Psoas muscle (tissue), 8 donors: Measurements from ENCODE around the gene CFAP97D2. TPM values are rescaled to one million over a fixed set of nuclear protein-coding genes. Genes with fewer than 3 reads are reported as not detected.

Source experiments
- ATAC-seq, 4 donors: fragments of 200-7000 bp; cut with Tn5 transposase; one replicate each; pipeline ENCODE4 v1.9.1; 2020; ENCODE audit warnings: moderate library complexity in 3 of 4, mild to moderate bottlenecking in 2 of 4
- DNase-seq, 2 donors: peaks; one replicate each; pipeline ENCODE4 v3.0.0-alpha.2; 2020
- H3K27ac ChIP-seq: fragments of 200-600 bp; one replicate; pipeline ENCODE4 v1.8.0; 2022
- H3K27me3 ChIP-seq, 3 donors: fragments of 200-600 bp in 1 of 3; one replicate each; pipeline versions ENCODE4 v1.6.1 to v1.8.0; 2013 to 2022; ENCODE audit warnings: low read length in 2 of 3, mild to moderate bottlenecking in 2 of 3, moderate library complexity in 1 of 3; ENCODE audit not compliant: insufficient read depth in 3 of 3
- H3K36me3 ChIP-seq, 2 donors: fragments of 200-600 bp in 1 of 2; one replicate each; pipeline versions ENCODE4 v1.6.1 to v1.8.0; 2013 to 2022; ENCODE audit warnings: low read depth in 1 of 2, mild to moderate bottlenecking in 1 of 2, moderate library complexity in 1 of 2; ENCODE audit not compliant: insufficient read depth in 1 of 2
- H3K4me1 ChIP-seq: fragments of 200-600 bp; one replicate; pipeline ENCODE4 v1.8.0; 2022
- H3K4me3 ChIP-seq: fragments of 200-600 bp; one replicate; pipeline ENCODE4 v1.8.0; 2022; ENCODE audit warnings: mild to moderate bottlenecking
- H3K9me3 ChIP-seq: fragments of 200-600 bp; one replicate; pipeline ENCODE4 v1.8.0; 2022
- WGBS, 3 donors: extraction: QIAGEN DNeasy Blood & Tissue Kit; methylation state at CpG; one replicate each; pipeline versions ENCODE4 v1.1.6 to v1.1.7; 2013; 5-methylcytosine and 5-hydroxymethylcytosine counted together
- intact Hi-C, 2 donors: fragments of 100-400 bp; cut with DNase I; formaldehyde crosslinking; loops; one replicate each; pipeline versions ENCODE4 v1.11.0 to v1.14.2; 2022
- polyA plus RNA-seq, 3 donors: library from polyadenylated mRNA; stranded (reverse); fragments of 200-250 nt; gene quantifications; one replicate each; pipeline ENCODE4 v1.2.3, GENCODE V29; 2013
- total RNA-seq, 4 donors: library from RNA; stranded (reverse); fragmentation: NEBNext Ultra II Directional in 2 of 4; extraction: Animal tissue kit (Norgen Biotek cat#: 25700) in 2 of 4; gene quantifications; one replicate each; pipeline versions ENCODE4 v1.2.1 to v1.2.4, GENCODE V29; 2021 to 2023
- TF ChIP-seq, protein P1 (sequence below): fragments of 200-600 bp; IDR thresholded peaks from one replicate; pipeline ENCODE4 v1.8.0; 2022; ENCODE audit warnings: antibody characterized with exemption
- donor health status: healthy with polysubstance abuse.
- donor health status: DM: no; HTN: no; CAD: no; lungs with moderate emphysema.
- donor health status: Bipolar disorder and iron deficiency.
- donor health status: healthy.
- donor health status: DM: yes; HTN: yes; CAD: no.
- donor health status: DM: no; HTN: no; CAD: no.
- donor health status: DM: no; HTN: no; CAD: no.
- donor health status: DM: yes; HTN: yes; CAD: no.

The CFAP97D2 gene
- total and polyA plus RNA-seq, 7 donors = 0.09 TPM; not detected in 6

DNA sequence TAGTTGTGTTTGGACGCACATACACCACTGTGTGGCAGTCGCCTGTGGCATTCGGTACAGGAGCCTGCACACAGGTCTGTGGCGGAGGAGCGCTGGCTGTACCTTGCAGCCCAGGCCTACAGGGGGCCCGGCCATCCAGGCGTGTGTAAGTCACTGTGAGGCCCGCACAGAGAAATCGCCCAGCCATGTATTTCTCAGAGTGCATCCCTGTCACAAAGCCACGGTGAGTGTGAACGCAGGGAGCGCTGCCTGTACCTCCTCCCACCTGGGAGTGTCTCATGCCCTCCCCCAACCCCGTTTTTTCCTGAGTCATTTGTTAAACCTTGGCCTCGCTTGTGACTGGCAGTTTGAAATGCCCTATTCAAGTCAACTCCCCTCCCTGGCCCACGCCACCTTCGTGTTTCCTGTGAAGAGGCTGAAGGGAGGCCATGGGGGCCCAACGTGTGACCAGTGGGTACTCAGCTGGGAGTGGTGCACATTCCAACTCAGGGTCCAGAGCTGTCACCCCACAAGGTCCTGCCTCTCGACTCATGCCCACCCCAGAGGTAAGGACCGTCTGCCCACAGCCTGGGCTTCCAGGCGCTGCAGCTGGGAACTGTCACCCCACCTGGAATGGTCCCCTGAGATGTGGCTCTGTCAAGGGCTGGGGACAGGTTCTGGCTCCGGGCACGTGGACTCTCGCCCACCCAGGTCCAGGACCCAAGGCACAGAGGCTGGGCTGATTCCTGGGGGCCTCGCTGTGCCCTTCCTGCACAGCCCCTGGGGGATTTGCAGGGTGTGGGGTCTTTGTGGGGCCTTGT is 35.1 kb upstream of the CFAP97D2 start:
- intact Hi-C loops = no loop called here
- no peak overlapping the region for H3K27ac ChIP-seq
- no peaks in the 10 kb centered on the region for H3K27me3 ChIP-seq
- no peaks in the 10 kb centered on the region for H3K36me3 ChIP-seq
- no peak overlapping the region for H3K4me3 ChIP-seq
- ATAC-seq = peak in 3 of 4 donors; percentile 28 to 34 (median 32)
- H3K4me1 ChIP-seq = peaks cover 9% of the 10 kb centered on the region
- DNase-seq = peak in 1 of 2 donors; percentile 40
- 82 to 86% (median 85%) methylated on average over 24 of the region's 24 CpGs for WGBS, 3 donors
- TF ChIP-seq, protein P1, sequence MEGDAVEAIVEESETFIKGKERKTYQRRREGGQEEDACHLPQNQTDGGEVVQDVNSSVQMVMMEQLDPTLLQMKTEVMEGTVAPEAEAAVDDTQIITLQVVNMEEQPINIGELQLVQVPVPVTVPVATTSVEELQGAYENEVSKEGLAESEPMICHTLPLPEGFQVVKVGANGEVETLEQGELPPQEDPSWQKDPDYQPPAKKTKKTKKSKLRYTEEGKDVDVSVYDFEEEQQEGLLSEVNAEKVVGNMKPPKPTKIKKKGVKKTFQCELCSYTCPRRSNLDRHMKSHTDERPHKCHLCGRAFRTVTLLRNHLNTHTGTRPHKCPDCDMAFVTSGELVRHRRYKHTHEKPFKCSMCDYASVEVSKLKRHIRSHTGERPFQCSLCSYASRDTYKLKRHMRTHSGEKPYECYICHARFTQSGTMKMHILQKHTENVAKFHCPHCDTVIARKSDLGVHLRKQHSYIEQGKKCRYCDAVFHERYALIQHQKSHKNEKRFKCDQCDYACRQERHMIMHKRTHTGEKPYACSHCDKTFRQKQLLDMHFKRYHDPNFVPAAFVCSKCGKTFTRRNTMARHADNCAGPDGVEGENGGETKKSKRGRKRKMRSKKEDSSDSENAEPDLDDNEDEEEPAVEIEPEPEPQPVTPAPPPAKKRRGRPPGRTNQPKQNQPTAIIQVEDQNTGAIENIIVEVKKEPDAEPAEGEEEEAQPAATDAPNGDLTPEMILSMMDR = no peak
- H3K9me3 ChIP-seq = no peaks in the 10 kb centered on the region

DNA sequence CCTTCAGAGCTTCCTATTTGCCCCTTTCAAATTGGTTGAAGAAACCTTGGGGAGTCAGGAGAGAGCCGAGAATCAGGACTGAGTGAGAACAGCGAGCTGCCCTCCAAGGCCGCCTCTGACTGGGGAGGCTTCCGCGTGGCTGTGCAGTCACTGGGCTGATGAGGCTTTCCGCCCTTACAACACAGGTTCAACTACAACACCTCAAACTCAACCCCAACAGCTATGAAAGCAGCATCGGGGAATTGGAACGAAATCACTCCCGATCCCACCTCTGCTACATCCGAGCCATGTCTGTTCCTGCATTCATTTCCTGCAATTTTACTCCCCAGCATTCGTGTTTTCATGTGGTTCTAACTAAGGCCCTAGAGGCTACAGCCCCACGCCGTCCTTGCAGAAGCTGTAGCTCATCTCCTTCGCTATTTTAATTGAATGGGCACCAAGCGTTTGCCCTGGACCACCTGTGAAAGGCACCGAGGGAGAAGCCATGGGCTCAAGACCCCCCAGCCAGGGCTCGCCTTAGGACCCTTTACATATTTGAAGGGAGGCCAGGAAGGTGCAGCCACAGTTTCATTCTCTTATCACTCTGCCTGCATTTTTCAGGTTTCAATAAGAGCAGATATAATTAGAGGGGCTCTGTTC is 34.3 kb upstream of the CFAP97D2 start:
- peaks cover 9% of the 10 kb centered on the region for H3K4me1 ChIP-seq
- no peaks in the 10 kb centered on the region for H3K36me3 ChIP-seq
- ATAC-seq (no peak), DNase-seq (peak in 1 of 2 donors; percentile 24)
- no peak overlapping the region for H3K27ac ChIP-seq
- H3K27me3 ChIP-seq = no peaks in the 10 kb centered on the region
- no peak overlapping the region for H3K4me3 ChIP-seq
- TF ChIP-seq, protein P1 = no peak
- WGBS, 3 donors = 90% methylated on average over 17 of the region's 17 CpGs
- H3K9me3 ChIP-seq = no peaks in the 10 kb centered on the region
- intact Hi-C loops = no loop called here

DNA sequence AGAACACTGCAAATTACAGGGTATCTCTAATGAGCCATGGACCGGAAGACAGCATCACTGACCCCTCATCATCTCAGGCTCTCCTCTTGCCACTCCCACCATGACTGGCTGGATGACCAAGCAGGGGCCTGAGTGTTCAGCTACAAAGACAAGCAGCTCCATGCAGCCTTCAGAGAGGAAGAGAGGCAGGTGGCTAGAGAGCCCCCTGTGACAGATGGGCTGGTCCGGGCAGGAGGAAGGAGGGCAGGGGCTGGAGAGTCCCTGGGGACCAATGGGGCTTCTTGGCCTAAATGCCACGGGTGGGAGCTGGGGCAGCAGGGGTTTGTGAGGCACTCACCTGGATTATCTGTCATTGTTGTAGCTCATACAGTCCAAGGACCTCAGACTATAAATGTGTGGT is 33.8 kb upstream of the CFAP97D2 start:
- 59 to 71% (median 71%) methylated on average over 3 of the region's 3 CpGs for WGBS, 3 donors
- no peaks in the 10 kb centered on the region for H3K27me3 ChIP-seq
- DNase-seq (peak in 1 of 2 donors; percentile 35), ATAC-seq (no peak)
- H3K4me3 ChIP-seq = no peak overlapping the region
- H3K36me3 ChIP-seq = no peaks in the 10 kb centered on the region
- no peaks in the 10 kb centered on the region for H3K9me3 ChIP-seq
- intact Hi-C loops = no loop called here
- H3K4me1 ChIP-seq = peaks cover 9% of the 10 kb centered on the region
- TF ChIP-seq, protein P1 = no peak
- no peak overlapping the region for H3K27ac ChIP-seq

DNA sequence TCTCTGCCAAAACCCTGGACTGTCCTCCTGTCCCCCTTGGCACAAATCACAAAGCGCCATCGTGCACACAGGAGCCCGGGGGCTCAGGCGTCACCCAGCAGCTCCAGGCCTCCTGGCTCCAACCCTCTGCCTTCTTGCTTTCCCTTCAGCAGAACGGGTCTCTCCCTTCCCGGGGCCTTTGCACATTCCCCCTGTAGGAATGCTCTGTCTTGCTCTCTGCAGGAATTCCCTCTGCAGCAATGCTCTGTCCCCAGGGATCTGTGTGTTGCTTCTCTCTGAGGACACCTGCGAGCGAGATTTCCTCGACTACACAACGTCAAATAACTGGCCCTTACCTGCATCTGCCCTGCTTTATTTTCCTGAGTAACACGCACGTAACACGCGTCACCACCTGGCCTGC is 33.3 kb upstream of the CFAP97D2 start:
- Histone ChIP-seq H3K4me3 (no peak overlapping the region), H3K9me3 (no peaks in the 10 kb centered on the region), H3K27ac (no peak overlapping the region), H3K36me3 (no peaks in the 10 kb centered on the region), H3K4me1 (peaks cover 9% of the 10 kb centered on the region), H3K27me3 (no peaks in the 10 kb centered on the region)
- no peak for DNase-seq
- 87% methylated on average over 14 of the region's 14 CpGs for WGBS, 3 donors
- no peak for ATAC-seq
- TF ChIP-seq, protein P1 = no peak
- intact Hi-C loops = no loop called here
